Osteoblast (primary cell): ENCODE data around the gene NELFB. TPM values are rescaled to one million over a fixed set of nuclear protein-coding genes. Genes with fewer than 3 reads are reported as not detected.

ENCODE experiments used
- DNase-seq: peaks from one replicate; pipeline ENCODE4 v3.0.0; 2011; ENCODE audit warnings: low spot score, mixed read lengths; ENCODE audit not compliant: insufficient read length; ENCODE audit errors: missing footprints
- H2AFZ ChIP-seq: 2 replicates; pipeline ENCODE4 v1.6.0; 2011; ENCODE audit warnings: mild to moderate bottlenecking, low read length
- H3K27ac ChIP-seq: 2 replicates; pipeline ENCODE4 v1.5.1; 2011; ENCODE audit warnings: mild to moderate bottlenecking, low read depth, low read length, moderate library complexity
- H3K27me3 ChIP-seq: 2 replicates; pipeline ENCODE4 v1.6.0; 2012; ENCODE audit warnings: mild to moderate bottlenecking, control low read depth, inconsistent platforms, low read length, moderate library complexity; ENCODE audit not compliant: insufficient read depth
- H3K36me3 ChIP-seq: 2 replicates; pipeline ENCODE4 v1.5.1; 2011; ENCODE audit warnings: mild to moderate bottlenecking, low read length, control low read depth, moderate library complexity; ENCODE audit not compliant: insufficient read depth
- H3K4me1 ChIP-seq: 2 replicates; pipeline ENCODE4 v1.5.1; 2011; ENCODE audit warnings: mild to moderate bottlenecking, low read length, control low read depth, moderate library complexity; ENCODE audit not compliant: insufficient read depth
- H3K4me2 ChIP-seq: 2 replicates; pipeline ENCODE4 v1.6.0; 2011; ENCODE audit warnings: mild to moderate bottlenecking, low read length; ENCODE audit not compliant: insufficient read depth
- H3K4me3 ChIP-seq: fragments of 200-600 bp; sonication (generic); 3 replicates; pipeline ENCODE4 v1.5.1; 2012; ENCODE audit warnings: mild to moderate bottlenecking, low read length, inconsistent platforms; ENCODE audit not compliant: insufficient read depth
- H3K79me2 ChIP-seq: 2 replicates; pipeline ENCODE4 v1.6.0; 2012; ENCODE audit warnings: mild to moderate bottlenecking, low read length, control low read depth, inconsistent platforms; ENCODE audit not compliant: insufficient read depth
- H3K9me3 ChIP-seq: 2 replicates; pipeline ENCODE4 v1.5.1; 2011; ENCODE audit warnings: low read depth, low read length, control low read depth
- H4K20me1 ChIP-seq: 2 replicates; pipeline ENCODE4 v1.6.0; 2012; ENCODE audit warnings: mild to moderate bottlenecking, low read length, control low read depth; ENCODE audit not compliant: insufficient read depth
- total RNA-seq: library from RNA; depleted of rRNA; stranded (reverse); fragments of >200 nt; gene quantifications from 2 replicates; pipeline ENCODE4 v1.2.3, GENCODE V29; 2012
- TF ChIP-seq, protein P1 (sequence below): IDR thresholded peaks from 2 replicates; pipeline ENCODE4 v1.5.1; 2011; ENCODE audit warnings: mild to moderate bottlenecking, low read depth, low read length, moderate library complexity; ENCODE audit errors: extremely low read depth

The NELFB gene
- total RNA-seq, 1 donor: 47.4 TPM

DNA sequence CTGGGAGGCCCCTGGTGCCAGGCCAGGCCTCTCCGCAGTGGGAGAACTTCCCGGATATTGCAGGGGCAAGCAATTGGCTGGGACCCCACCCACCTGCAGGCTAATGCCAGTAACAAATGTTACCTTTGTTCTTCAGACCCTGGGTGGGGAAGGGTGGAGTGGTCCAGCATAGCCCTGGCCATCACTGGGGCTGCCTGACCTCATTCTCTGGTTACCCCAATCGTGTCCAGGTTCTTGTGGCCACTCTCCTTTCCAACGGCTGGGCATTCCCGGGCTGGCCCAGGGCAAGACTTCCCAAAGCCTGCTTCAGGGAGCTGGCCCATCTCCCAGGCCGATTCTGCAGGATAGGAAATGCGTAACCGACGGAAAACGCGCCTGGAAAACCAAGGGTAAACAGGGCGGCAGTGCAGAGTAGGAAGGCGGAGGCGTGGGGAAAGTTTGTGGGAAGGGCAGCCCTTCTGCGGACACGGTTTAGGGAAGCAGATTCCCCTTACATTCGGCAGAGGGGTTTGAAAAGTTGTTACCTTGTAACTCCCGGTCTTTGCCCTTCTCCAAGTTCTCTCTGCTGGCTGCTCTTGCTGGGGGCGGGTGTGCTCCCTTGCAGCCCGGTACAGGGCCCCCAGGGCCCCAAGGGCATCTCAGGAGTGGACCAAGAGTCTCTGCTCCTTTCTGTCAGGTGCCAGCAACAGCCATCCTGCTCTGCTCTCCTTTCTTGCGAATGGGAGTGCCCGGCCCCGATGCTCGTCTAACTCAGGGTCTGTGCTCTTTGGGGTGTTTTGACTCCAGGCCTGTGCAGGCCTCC is 43.5 kb downstream of the NELFB start:
- H3K36me3 ChIP-seq: no peaks in the 10 kb centered on the region
- H4K20me1 ChIP-seq: peaks cover 3% of the 10 kb centered on the region
- H3K79me2 ChIP-seq: no peaks in the 10 kb centered on the region
- H2AFZ ChIP-seq: no peak overlapping the region
- TF ChIP-seq, protein P1, sequence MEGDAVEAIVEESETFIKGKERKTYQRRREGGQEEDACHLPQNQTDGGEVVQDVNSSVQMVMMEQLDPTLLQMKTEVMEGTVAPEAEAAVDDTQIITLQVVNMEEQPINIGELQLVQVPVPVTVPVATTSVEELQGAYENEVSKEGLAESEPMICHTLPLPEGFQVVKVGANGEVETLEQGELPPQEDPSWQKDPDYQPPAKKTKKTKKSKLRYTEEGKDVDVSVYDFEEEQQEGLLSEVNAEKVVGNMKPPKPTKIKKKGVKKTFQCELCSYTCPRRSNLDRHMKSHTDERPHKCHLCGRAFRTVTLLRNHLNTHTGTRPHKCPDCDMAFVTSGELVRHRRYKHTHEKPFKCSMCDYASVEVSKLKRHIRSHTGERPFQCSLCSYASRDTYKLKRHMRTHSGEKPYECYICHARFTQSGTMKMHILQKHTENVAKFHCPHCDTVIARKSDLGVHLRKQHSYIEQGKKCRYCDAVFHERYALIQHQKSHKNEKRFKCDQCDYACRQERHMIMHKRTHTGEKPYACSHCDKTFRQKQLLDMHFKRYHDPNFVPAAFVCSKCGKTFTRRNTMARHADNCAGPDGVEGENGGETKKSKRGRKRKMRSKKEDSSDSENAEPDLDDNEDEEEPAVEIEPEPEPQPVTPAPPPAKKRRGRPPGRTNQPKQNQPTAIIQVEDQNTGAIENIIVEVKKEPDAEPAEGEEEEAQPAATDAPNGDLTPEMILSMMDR: no peak
- H3K4me2 ChIP-seq: no peak overlapping the region
- H3K27ac ChIP-seq: no peak overlapping the region
- H3K9me3 ChIP-seq: peaks cover 3% of the 10 kb centered on the region
- peaks cover 4% of the 10 kb centered on the region for H3K4me1 ChIP-seq
- H3K4me3 ChIP-seq: no peak overlapping the region
- DNase-seq: no peak
- H3K27me3 ChIP-seq: peaks cover 57% of the 10 kb centered on the region

DNA sequence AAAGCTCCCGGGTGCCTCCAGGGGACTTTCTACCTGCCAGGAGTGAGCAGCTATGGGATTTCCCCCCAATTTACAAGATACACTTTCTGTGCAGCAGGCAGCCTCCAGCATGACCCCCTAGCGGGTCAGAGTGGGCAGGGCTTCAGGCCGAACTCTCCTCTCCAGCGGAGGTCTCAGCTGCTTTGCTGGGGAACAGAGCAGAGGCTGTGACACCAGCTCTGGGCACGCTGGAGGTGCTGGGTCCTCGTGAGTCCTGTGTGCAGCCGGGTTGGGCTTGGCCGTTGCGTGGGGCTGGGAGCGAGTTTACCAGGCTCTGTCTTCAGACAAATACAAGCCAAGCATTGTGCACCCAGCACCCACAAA is 44.1 kb downstream of the NELFB start:
- no peaks in the 10 kb centered on the region for H3K79me2 ChIP-seq
- no peak overlapping the region for H3K4me2 ChIP-seq
- H2AFZ ChIP-seq: no peak overlapping the region
- no peak overlapping the region for H3K27ac ChIP-seq
- no peak for DNase-seq
- H3K9me3 ChIP-seq: peaks cover 3% of the 10 kb centered on the region
- TF ChIP-seq, protein P1: no peak
- peaks cover 3% of the 10 kb centered on the region for H4K20me1 ChIP-seq
- no peaks in the 10 kb centered on the region for H3K36me3 ChIP-seq
- H3K4me3 ChIP-seq: no peak overlapping the region
- peaks cover 4% of the 10 kb centered on the region for H3K4me1 ChIP-seq
- H3K27me3 ChIP-seq: peaks cover 51% of the 10 kb centered on the region

DNA sequence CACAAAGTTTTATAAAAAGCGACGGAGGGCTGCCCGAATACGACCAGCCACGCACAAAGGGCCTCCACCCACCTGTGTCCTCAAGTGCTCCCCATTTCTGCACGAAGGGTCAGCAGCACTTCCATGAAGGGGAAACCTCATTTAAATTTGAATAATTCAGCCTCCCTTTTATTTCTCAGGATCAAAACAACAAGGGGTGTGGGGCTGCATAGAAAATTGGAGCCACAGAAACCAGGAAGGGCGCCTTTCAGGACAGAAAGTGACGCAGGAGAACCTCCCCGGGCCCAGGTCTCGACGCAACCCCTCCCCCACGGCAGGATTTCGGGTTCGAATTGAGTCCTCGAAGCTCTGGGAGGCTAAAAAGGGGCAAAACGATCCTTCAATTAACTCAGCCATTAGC is 44.8 kb downstream of the NELFB start:
- H4K20me1 ChIP-seq: no peaks in the 10 kb centered on the region
- no peaks in the 10 kb centered on the region for H3K9me3 ChIP-seq
- no peak overlapping the region for H3K4me3 ChIP-seq
- no peak overlapping the region for H2AFZ ChIP-seq
- H3K79me2 ChIP-seq: no peaks in the 10 kb centered on the region
- H3K27me3 ChIP-seq: peaks cover 44% of the 10 kb centered on the region
- H3K27ac ChIP-seq: no peak overlapping the region
- H3K36me3 ChIP-seq: no peaks in the 10 kb centered on the region
- no peak for DNase-seq
- H3K4me1 ChIP-seq: peaks cover 4% of the 10 kb centered on the region
- TF ChIP-seq, protein P1: no peak
- no peak overlapping the region for H3K4me2 ChIP-seq

DNA sequence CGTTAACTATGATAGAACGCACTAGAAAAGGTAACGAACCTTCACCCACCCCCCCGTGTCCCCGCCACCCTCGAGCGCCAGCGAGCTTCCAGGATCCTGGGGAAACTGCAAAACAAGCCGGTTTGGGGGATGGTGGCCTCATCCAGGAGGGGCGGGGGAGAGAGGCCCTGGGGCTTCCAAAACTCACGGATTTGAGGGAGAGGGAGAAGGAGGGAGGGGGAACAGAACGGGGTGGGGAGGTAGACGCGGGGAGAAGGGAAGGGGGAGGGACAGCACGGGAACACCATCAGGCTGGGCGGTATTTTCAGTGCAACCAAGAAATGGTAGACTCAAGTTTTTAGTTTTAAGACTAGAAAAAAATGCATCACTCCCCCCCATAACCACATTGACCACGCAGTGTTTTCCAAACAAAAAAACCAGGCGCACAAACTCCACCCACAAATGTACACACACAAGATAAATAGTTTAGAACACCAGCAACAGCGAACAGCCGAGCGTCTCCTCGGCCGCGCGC is 45.5 kb downstream of the NELFB start:
- H3K4me3 ChIP-seq: peak overlapping the region; percentile 41
- no peak overlapping the region for H2AFZ ChIP-seq
- no peaks in the 10 kb centered on the region for H3K9me3 ChIP-seq
- TF ChIP-seq, protein P1: no peak
- H3K4me2 ChIP-seq: peak overlapping the region; percentile 50
- H3K79me2 ChIP-seq: no peaks in the 10 kb centered on the region
- peaks cover 42% of the 10 kb centered on the region for H3K27me3 ChIP-seq
- no peak for DNase-seq
- H3K4me1 ChIP-seq: peaks cover 8% of the 10 kb centered on the region
- H4K20me1 ChIP-seq: no peaks in the 10 kb centered on the region
- H3K36me3 ChIP-seq: no peaks in the 10 kb centered on the region
- no peak overlapping the region for H3K27ac ChIP-seq
